ENCODE results near the gene ODAD3. TPM values are rescaled to one million over a fixed set of nuclear protein-coding genes. Genes with fewer than 3 reads are reported as not detected.

The ODAD3 gene
- total and polyA plus RNA-seq, 2 of the 13 experiments (the other 11 are each of a cell fraction or from before 2014, with no cell fraction given) = 0.04 to 0.08 TPM

DNA sequence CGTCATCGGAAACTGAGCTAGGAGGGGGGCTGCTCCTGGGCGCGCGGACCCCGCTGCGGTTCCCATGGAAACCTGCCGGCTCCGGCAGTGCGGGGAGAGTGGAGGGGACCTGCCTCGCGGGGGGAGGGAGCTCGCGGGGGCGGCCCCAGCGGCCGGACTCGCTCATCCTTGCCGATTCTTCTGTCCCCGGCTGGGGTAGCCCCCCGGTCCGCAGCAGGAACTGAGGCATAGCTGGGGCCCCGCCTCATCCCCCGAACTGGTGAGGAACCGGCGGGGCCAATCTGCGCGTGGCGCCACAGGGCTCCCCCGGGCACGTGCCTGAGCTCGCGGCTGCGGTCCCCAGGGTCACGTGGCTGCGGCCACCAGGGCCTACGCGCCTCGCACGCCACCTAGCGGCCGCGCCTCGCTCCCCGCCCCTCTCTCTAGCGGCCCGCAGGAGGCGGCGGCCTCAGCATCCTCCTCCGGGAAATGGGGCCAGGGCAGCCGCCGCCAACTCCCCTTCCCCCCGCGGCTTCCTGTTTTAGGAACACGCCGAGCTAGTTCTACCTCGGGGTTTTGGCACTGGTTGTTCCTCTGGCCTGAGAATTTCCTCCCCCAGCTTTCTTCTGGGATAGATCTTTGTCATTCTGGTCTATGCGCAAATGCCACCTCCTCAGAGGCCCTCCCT is 47.6 kb upstream of the ODAD3 start (continued):
- TF ChIP-seq, protein P1, sequence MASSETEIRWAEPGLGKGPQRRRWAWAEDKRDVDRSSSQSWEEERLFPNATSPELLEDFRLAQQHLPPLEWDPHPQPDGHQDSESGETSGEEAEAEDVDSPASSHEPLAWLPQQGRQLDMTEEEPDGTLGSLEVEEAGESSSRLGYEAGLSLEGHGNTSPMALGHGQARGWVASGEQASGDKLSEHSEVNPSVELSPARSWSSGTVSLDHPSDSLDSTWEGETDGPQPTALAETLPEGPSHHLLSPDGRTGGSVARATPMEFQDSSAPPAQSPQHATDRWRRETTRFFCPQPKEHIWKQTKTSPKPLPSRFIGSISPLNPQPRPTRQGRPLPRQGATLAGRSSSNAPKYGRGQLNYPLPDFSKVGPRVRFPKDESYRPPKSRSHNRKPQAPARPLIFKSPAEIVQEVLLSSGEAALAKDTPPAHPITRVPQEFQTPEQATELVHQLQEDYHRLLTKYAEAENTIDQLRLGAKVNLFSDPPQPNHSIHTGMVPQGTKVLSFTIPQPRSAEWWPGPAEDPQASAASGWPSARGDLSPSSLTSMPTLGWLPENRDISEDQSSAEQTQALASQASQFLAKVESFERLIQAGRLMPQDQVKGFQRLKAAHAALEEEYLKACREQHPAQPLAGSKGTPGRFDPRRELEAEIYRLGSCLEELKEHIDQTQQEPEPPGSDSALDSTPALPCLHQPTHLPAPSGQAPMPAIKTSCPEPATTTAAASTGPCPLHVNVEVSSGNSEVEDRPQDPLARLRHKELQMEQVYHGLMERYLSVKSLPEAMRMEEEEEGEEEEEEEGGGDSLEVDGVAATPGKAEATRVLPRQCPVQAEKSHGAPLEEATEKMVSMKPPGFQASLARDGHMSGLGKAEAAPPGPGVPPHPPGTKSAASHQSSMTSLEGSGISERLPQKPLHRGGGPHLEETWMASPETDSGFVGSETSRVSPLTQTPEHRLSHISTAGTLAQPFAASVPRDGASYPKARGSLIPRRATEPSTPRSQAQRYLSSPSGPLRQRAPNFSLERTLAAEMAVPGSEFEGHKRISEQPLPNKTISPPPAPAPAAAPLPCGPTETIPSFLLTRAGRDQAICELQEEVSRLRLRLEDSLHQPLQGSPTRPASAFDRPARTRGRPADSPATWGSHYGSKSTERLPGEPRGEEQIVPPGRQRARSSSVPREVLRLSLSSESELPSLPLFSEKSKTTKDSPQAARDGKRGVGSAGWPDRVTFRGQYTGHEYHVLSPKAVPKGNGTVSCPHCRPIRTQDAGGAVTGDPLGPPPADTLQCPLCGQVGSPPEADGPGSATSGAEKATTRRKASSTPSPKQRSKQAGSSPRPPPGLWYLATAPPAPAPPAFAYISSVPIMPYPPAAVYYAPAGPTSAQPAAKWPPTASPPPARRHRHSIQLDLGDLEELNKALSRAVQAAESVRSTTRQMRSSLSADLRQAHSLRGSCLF (CRISPR knock-in tag; IDR thresholded peaks at IDR 0.05; ENCODE audit: borderline replicate concordance) = peak; percentile 59; the same call in 1 of the 2 replicates
- TF ChIP-seq, protein P2, sequence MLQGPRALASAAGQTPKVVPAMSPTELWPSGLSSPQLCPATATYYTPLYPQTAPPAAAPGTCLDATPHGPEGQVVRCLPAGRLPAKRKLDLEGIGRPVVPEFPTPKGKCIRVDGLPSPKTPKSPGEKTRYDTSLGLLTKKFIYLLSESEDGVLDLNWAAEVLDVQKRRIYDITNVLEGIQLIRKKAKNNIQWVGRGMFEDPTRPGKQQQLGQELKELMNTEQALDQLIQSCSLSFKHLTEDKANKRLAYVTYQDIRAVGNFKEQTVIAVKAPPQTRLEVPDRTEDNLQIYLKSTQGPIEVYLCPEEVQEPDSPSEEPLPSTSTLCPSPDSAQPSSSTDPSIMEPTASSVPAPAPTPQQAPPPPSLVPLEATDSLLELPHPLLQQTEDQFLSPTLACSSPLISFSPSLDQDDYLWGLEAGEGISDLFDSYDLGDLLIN (CRISPR knock-in tag; IDR thresholded peaks at IDR 0.05; ENCODE audit: borderline replicate concordance) = peak; percentile 94; the same call in 1 of the 2 replicates
- TF ChIP-seq PPARG (CRISPR knock-in tag; conservative IDR thresholded peaks at IDR 0.05) (0 out of 2 replicates have a peak, but pooled peaks have one; percentile 57), SNAI1 (CRISPR knock-in tag; IDR thresholded peaks at IDR 0.05; ENCODE audit: borderline replicate concordance) (0 out of 2 replicates have a peak, but pooled peaks have one; percentile 55), ZFP62 (CRISPR knock-in tag; IDR thresholded peaks at IDR 0.05) (0 out of 2 replicates have a peak, but pooled peaks have one; percentile 46), ZNF230 (CRISPR knock-in tag; IDR thresholded peaks at IDR 0.05) (no peak), KDM1A (CRISPR knock-in tag; IDR thresholded peaks at IDR 0.05) (peak; percentile 91), ZFP41 (CRISPR knock-in tag; IDR thresholded peaks at IDR 0.05; ENCODE audit: borderline replicate concordance) (peak; percentile 78; the same call in 1 of the 2 replicates), HCFC1 (IDR thresholded peaks at IDR 0.05; ENCODE audit: low read depth, low read length) (no peak), ZNF781 (CRISPR knock-in tag; IDR thresholded peaks at IDR 0.05; ENCODE audit: borderline replicate concordance, not compliant biosample characterization) (no peak), ZNF841 (CRISPR knock-in tag; IDR thresholded peaks at IDR 0.05; ENCODE audit: borderline replicate concordance) (no peak), SRSF1 (optimal IDR thresholded peaks at IDR 0.05; ENCODE audit: low read depth, low read length) (no peak)
- TF ChIP-seq, protein P3, sequence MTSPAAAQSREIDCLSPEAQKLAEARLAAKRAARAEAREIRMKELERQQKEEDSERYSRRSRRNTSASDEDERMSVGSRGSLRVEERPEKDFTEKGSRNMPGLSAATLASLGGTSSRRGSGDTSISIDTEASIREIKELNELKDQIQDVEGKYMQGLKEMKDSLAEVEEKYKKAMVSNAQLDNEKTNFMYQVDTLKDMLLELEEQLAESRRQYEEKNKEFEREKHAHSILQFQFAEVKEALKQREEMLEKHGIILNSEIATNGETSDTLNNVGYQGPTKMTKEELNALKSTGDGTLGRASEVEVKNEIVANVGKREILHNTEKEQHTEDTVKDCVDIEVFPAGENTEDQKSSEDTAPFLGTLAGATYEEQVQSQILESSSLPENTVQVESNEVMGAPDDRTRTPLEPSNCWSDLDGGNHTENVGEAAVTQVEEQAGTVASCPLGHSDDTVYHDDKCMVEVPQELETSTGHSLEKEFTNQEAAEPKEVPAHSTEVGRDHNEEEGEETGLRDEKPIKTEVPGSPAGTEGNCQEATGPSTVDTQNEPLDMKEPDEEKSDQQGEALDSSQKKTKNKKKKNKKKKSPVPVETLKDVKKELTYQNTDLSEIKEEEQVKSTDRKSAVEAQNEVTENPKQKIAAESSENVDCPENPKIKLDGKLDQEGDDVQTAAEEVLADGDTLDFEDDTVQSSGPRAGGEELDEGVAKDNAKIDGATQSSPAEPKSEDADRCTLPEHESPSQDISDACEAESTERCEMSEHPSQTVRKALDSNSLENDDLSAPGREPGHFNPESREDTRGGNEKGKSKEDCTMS (CRISPR knock-in tag; conservative IDR thresholded peaks at IDR 0.05) = no peak
- TF ChIP-seq, protein P4, sequence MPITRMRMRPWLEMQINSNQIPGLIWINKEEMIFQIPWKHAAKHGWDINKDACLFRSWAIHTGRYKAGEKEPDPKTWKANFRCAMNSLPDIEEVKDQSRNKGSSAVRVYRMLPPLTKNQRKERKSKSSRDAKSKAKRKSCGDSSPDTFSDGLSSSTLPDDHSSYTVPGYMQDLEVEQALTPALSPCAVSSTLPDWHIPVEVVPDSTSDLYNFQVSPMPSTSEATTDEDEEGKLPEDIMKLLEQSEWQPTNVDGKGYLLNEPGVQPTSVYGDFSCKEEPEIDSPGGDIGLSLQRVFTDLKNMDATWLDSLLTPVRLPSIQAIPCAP (CRISPR knock-in tag; IDR thresholded peaks at IDR 0.05; ENCODE audit: low read depth) = no peak
- TF ChIP-seq, protein P5, sequence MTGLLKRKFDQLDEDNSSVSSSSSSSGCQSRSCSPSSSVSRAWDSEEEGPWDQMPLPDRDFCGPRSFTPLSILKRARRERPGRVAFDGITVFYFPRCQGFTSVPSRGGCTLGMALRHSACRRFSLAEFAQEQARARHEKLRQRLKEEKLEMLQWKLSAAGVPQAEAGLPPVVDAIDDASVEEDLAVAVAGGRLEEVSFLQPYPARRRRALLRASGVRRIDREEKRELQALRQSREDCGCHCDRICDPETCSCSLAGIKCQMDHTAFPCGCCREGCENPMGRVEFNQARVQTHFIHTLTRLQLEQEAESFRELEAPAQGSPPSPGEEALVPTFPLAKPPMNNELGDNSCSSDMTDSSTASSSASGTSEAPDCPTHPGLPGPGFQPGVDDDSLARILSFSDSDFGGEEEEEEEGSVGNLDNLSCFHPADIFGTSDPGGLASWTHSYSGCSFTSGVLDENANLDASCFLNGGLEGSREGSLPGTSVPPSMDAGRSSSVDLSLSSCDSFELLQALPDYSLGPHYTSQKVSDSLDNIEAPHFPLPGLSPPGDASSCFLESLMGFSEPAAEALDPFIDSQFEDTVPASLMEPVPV (CRISPR knock-in tag; IDR thresholded peaks at IDR 0.05) = peak; percentile 95
